ENCODE measurements around the gene DAZ2.
"Not testable (repeated sequence)": the region's sequence is repeated elsewhere in the genome, so short reads cannot be mapped to it uniquely, and the experiment has no call there.

DAZ2 gene

GRCh38 chrY:23219233-23219632 lies at the start of gene DAZ2:
Gene DAZ2, plus strand, starts transcription at chrY:23219533. Its CDS starts 208 bp downstream, at chrY:23219741.
- not testable (repeated sequence) for H3K4me3 ChIP-seq (ENCODE audit: low read depth, low read length)

GRCh38 chrY:23198908-23199307 lies 20.4 kb upstream of the DAZ2 start, which contains the start of gene DAZ1:
Gene DAZ1, minus strand, starts transcription at chrY:23199008. Its CDS starts 208 bp downstream, at chrY:23198800.
- not testable (repeated sequence) for H3K4me3 ChIP-seq (ENCODE audit: low read depth, low read length)

- not testable (repeated sequence) for H3K4me3 ChIP-seq (ENCODE audit: low read depth, low read length)
Observed at GRCh38 chrY:23207455-23207854, 11.9 kb upstream of the DAZ2 start.

GRCh38 chrY:23209802-23210495 lies 9.4 kb upstream of the DAZ2 start:
- H3K4me3 ChIP-seq (ENCODE audit: low read depth, low read length): not testable (repeated sequence)

GRCh38 chrY:23210681-23211080 lies 8.7 kb upstream of the DAZ2 start:
- not testable (repeated sequence) for H3K4me3 ChIP-seq (ENCODE audit: low read depth, low read length)
